T-cell (primary cell): ENCODE measurements around the gene PLEKHM1. TPM values are rescaled to one million over a fixed set of nuclear protein-coding genes. Genes with fewer than 3 reads are reported as not detected.

Experiments used
- ATAC-seq, 4 experiments: fragments of 200-7000 bp in 3 of 4; fragments of 150-1000 bp in 1 of 4; cut with Tn5 transposase; replicated peaks in 1 of 4; 1 replicate in 3 of 4; 2 replicates in 1 of 4; pipeline ENCODE4 v1.10.0; 2021; ENCODE audit warnings: moderate library complexity in 3 of 4, mild to moderate bottlenecking in 2 of 4, moderate number of reproducible peaks in 1 of 4
- CTCF ChIA-PET, 2 donors: fragments of 300-600 bp; sonication (Branson Sonifier 250); formaldehyde crosslinking; loops; one replicate each; lab custom pipeline; 2022; ENCODE audit warnings: antibody characterized with exemption in 2 of 2; lab: Charles Lee
- POLR2A ChIA-PET, 2 donors: fragments of 300-600 bp; sonication (Branson Sonifier 250); formaldehyde crosslinking; loops; one replicate each; lab custom pipeline; 2022; ENCODE audit warnings: antibody characterized with exemption in 2 of 2; lab: Charles Lee
- DNase-seq, 35 experiments: peaks; one replicate each; pipeline versions ENCODE4 v3.0.0 to v3.0.0-alpha.2; 2013 to 2023
- H3K27ac ChIP-seq: one replicate; pipeline ENCODE4 v1.5.1; 2013; ENCODE audit warnings: low read length
- H3K27me3 ChIP-seq, 2 experiments: replicated peaks in 1 of 2; 1 replicate in 1 of 2; 2 replicates in 1 of 2; pipeline versions ENCODE4 v1.6.1 to v1.7.0; 2013; ENCODE audit warnings: low read length in 1 of 2, mixed read lengths in 1 of 2; ENCODE audit not compliant: control insufficient read depth in 2 of 2, insufficient read depth in 2 of 2; ENCODE audit errors: extremely low read depth in 1 of 2
- H3K36me3 ChIP-seq, 2 donors: 1 replicate in 1 of 2; 2 replicates in 1 of 2; pipeline versions ENCODE4 v1.6.1 to v1.7.0; 2013; ENCODE audit warnings: low read length in 1 of 2; ENCODE audit not compliant: control insufficient read depth in 2 of 2, insufficient read depth in 1 of 2; ENCODE audit errors: extremely low read depth in 1 of 2
- H3K4me1 ChIP-seq, 2 experiments: 1 replicate in 1 of 2; 2 replicates in 1 of 2; pipeline versions ENCODE4 v1.6.1 to v1.7.0; 2013; ENCODE audit warnings: low read length in 2 of 2, mixed read lengths in 1 of 2; ENCODE audit not compliant: insufficient read depth in 2 of 2, control insufficient read depth in 1 of 2; ENCODE audit errors: extremely low read depth in 1 of 2
- H3K4me3 ChIP-seq, 2 donors: 1 replicate in 1 of 2; 2 replicates in 1 of 2; pipeline versions ENCODE4 v1.5.1 to v1.7.0; 2013; ENCODE audit warnings: mild to moderate bottlenecking in 2 of 2, low read length in 1 of 2, moderate library complexity in 1 of 2; ENCODE audit not compliant: control insufficient read depth in 1 of 2; ENCODE audit errors: extremely low read depth in 1 of 2
- H3K9me3 ChIP-seq: 2 replicates; pipeline ENCODE4 v1.7.0; 2013
- H3K27ac Mint-ChIP-seq, 2 donors: one replicate each; pipeline ENCODE4 v1.8.0; 2020 to 2021; ENCODE audit warnings: mild to moderate bottlenecking in 2 of 2, mixed read lengths in 2 of 2
- H3K27me3 Mint-ChIP-seq, 2 donors: one replicate each; pipeline ENCODE4 v1.8.0; 2021 to 2022; ENCODE audit warnings: mixed read lengths in 2 of 2
- H3K36me3 Mint-ChIP-seq: one replicate; pipeline ENCODE4 v1.8.0; 2021; ENCODE audit warnings: mixed read lengths
- H3K4me1 Mint-ChIP-seq, 3 donors: one replicate each; pipeline ENCODE4 v1.8.0; 2020 to 2022; ENCODE audit warnings: mixed read lengths in 3 of 3, mild to moderate bottlenecking in 1 of 3
- H3K4me3 Mint-ChIP-seq, 3 donors: one replicate each; pipeline ENCODE4 v1.8.0; 2020 to 2022; ENCODE audit warnings: mild to moderate bottlenecking in 3 of 3, mixed read lengths in 3 of 3, moderate library complexity in 3 of 3
- H3K9me3 Mint-ChIP-seq, 3 donors: one replicate each; pipeline ENCODE4 v1.8.0; 2020 to 2022; ENCODE audit warnings: mixed read lengths in 3 of 3
- whole genome bisulfite sequencing: methylation state at CpG from one replicate; pipeline ENCODE4 v1.1.5; 2013; ENCODE audit warnings: missing lambda C conversion rate; ENCODE audit not compliant: insufficient coverage; 5-methylcytosine and 5-hydroxymethylcytosine counted together
- total RNA-seq, 35 experiments: library from RNA in 6 of 35; stranded (reverse) in 6 of 35; fragments of 120-200 nt in 1 of 35; gene quantifications; one replicate each; pipeline versions ENCODE4 v1.2.1 to v1.2.4 and lab custom pipeline; 2013 to 2026

The PLEKHM1 gene
- total RNA-seq, 5 donors from 2014 or later (not counting 1 experiment from before 2014, with no cell fraction given) = 77.8 to 105 (median 79.4) TPM

DNA sequence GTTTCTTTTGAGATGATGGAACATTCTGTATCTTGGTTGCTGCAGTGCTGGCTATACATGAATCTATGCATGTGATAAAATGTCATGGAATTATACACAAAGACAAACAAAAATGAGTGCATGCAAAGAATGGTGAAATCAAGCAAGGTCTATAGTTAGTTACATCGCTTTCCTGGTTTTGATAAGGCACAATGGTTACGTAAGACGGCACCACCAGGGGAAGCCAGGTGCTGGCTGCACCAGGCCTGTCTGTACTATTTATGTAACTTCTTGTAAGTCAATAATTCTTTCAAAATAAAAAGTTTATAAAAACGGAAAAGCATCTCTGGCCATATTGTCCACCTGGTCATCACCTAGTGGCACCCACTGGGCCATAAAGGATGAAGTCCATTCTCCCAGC, 104.3 kb downstream of the PLEKHM1 start:
- no peak for ATAC-seq
- H3K27ac ChIP-seq = no peak overlapping the region
- Mint-ChIP-seq H3K36me3 (no peaks in the 10 kb centered on the region), H3K27me3 (peaks cover 3 to 13% of the 10 kb centered on the region in 2 donors), H3K27ac (no peak overlapping the region), H3K4me1 (peaks cover 7 to 23% (median 13%) of the 10 kb centered on the region in 3 donors), H3K9me3 (no peaks in the 10 kb centered on the region), H3K4me3 (no peak overlapping the region)
- no CpG with 5 or more reads among the region's 4 CpGs for WGBS
- H3K9me3 ChIP-seq = no peaks in the 10 kb centered on the region
- peaks cover 4 to 20% of the 10 kb centered on the region in 2 experiments for H3K4me1 ChIP-seq
- H3K4me3 ChIP-seq = no peak overlapping the region
- DNase-seq = no peak
- no peaks in the 10 kb centered on the region for H3K36me3 ChIP-seq
- H3K27me3 ChIP-seq = peaks cover 0 to 34% of the 10 kb centered on the region in 2 experiments
- CTCF ChIA-PET = interaction anchor here in 1 of 2 donors (1.2 to 2.9 kb wide), 5 partner anchors 10 to 167 kb away, joined by 3 to 57 read pairs (median 8); partner anchors contain the start of gene MAP3K14
- POLR2A ChIA-PET = no interaction called here

Other genes with a start within 250 kb of the PLEKHM1 start
- under 1 TPM in 4 of 5 donors, not detected in 1; 0.37 to 0.55 (median 0.42) TPM for gene SPATA32, start 228.6 kb downstream of the PLEKHM1 start, total RNA-seq
- 10 to 100 TPM; 34.4 to 49.8 (median 42.8) TPM for gene MAP3K14, start 173.7 kb downstream of the PLEKHM1 start, total RNA-seq
- 100 to 1,000 TPM in 3 of 5 donors, 10 to 100 TPM in 2; 56.4 to 120 (median 113) TPM for gene ARHGAP27, start 57.9 kb downstream of the PLEKHM1 start, total RNA-seq